GM12878 (cell line): ENCODE results near the gene RCE1.

ENCODE experiments used
- CTCF ChIP-seq, 3 experiments: IDR thresholded peaks in 2 of 3; conservative IDR thresholded peaks in 1 of 3; 2 replicates each; pipeline ENCODE4 v1.5.1; 2011; ENCODE audit warnings: low read depth in 3 of 3, low read length in 3 of 3, mild to moderate bottlenecking in 3 of 3, control low read depth in 2 of 3, moderate library complexity in 2 of 3, inconsistent platforms in 1 of 3, mixed read lengths in 1 of 3; ENCODE audit not compliant: control insufficient read depth in 2 of 3, insufficient read depth in 1 of 3; ENCODE audit errors: extremely low read depth in 1 of 3
- PML ChIP-seq: IDR thresholded peaks from 2 replicates; pipeline ENCODE4 v1.6.1; 2012; ENCODE audit warnings: low read length, inconsistent platforms
- RAD21 ChIP-seq: IDR thresholded peaks from 2 replicates; pipeline ENCODE4 v1.6.1; 2011; ENCODE audit warnings: mild to moderate bottlenecking, low read depth, low read length, moderate library complexity; ENCODE audit not compliant: insufficient read depth
- ZNF274 ChIP-seq: IDR thresholded peaks from one replicate; pipeline ENCODE4 v1.8.0; 2011; ENCODE audit not compliant: insufficient read length, insufficient read depth

- no peak for TF ChIP-seq ZNF274
- TF ChIP-seq PML = no peak
- no peak for TF ChIP-seq RAD21
- TF ChIP-seq CTCF (IDR thresholded peaks at IDR 0.05 in 2 of 3, conservative IDR thresholded peaks at IDR 0.05 in 1 of 3; ENCODE audit: control insufficient read depth in 2 of 3, extremely low read depth in 1 of 3, insufficient read depth in 1 of 3, low read depth in 3 of 3, low read length in 3 of 3) = no peak
Observed at GRCh38 chr11:66848671-66849500, 5.6 kb downstream of the RCE1 start.
